ENCODE data around the gene VEGFC. TPM values are rescaled to one million over a fixed set of nuclear protein-coding genes. Genes with fewer than 3 reads are reported as not detected.
A peak's percentile ranks its signal among the peaks of the same experiment; 100 is the strongest.

Gene VEGFC
- total RNA-seq, 4 donors from 2014 or later: 3.8 to 31.5 (median 14.6) TPM

DNA sequence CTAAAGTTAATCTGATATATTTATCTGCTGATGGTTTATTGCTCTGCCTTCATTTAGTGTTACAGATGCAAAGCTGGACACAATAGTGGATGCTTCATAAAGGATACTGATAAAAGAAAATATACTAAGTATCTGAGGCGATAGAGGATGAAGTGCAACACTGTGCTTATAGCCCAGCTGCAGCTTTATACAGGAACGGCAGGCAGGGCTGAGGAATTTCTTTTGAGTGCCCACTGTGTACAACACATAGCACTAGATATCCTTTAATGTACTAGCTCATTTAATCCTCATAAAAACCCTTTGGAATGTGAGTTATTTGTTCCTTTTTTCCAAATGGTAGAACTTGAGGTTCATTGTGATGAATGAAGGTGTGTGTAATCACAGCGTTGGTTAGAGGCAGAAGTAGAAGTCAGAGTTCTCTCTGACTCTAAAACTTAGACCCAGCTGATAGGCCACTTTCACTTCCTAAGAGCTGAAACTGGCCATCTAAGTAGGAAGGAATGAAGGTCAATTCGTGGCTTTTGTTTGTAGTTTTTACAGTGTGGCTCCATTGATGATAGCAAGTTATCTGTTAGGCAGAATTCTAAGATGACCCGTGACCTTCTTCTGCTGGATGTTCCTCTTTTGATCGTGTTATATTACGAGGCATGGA is 138.0 kb downstream of the VEGFC start:
- no peak for DNase-seq
- no peaks in the 10 kb centered on the region for H3K9me3 ChIP-seq
- H3K27ac ChIP-seq: no peak overlapping the region
- H3K36me3 ChIP-seq: no peaks in the 10 kb centered on the region
- peaks cover 0 to 3% of the 10 kb centered on the region in 2 donors for H3K4me1 ChIP-seq
- H3K4me3 ChIP-seq: no peak overlapping the region
- no peak for TF ChIP-seq POLR2A (IDR thresholded peaks at IDR 0.05)
- no peak for TF ChIP-seq CTCF (IDR thresholded peaks at IDR 0.05)
- H3K27me3 ChIP-seq: no peaks in the 10 kb centered on the region
- intact Hi-C loops (cut with DNase I; ENCODE audit: low total_unique reads): no loop called here

DNA sequence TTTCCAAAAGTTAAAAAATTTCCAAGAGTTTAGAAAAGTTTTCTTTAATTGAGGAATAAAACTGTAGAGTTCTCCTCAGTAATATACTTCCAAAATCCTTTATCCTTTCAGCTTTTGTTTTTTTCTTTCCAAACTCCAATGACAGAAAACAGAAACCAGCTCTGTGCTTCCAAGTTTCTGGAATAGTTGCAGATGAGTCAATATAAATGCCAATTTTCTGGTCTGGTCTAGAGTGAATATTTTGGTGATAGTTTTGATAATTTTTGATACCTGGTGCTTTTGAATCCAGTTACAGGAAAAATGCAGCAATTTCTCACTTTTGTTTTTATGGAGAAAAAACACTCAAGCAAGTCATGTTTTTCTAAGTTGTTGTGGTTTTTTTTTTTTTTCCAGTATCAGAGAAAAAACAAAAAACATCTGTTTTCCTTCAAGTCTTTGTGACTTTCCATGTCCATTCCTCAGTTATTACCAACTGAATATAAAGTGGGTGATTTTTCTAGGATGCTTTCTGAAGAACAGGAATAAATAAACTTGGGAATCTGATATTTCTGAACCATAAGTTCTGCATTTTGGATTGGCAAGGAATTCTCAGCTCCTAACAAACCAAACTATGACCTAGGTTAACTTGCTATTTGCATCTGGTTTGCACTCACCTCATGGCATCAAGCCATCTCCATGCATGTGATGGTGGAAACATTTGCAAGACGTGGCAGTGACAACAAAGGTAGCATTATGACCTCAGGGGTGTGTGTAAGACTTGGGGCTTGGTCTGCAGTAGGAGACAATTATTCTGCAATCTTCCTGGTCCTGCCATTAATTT is 139.1 kb downstream of the VEGFC start:
- intact Hi-C loops (cut with DNase I; ENCODE audit: low total_unique reads): no loop called here
- H3K27me3 ChIP-seq: no peaks in the 10 kb centered on the region
- H3K4me1 ChIP-seq: peaks cover 0 to 3% of the 10 kb centered on the region in 2 donors
- H3K9me3 ChIP-seq: no peaks in the 10 kb centered on the region
- peak overlapping the region in 1 of 2 donors; percentile 39 for H3K27ac ChIP-seq
- TF ChIP-seq CTCF (IDR thresholded peaks at IDR 0.05): no peak
- TF ChIP-seq POLR2A (IDR thresholded peaks at IDR 0.05): no peak
- no peak for DNase-seq
- H3K36me3 ChIP-seq: no peaks in the 10 kb centered on the region
- no peak overlapping the region for H3K4me3 ChIP-seq

DNA sequence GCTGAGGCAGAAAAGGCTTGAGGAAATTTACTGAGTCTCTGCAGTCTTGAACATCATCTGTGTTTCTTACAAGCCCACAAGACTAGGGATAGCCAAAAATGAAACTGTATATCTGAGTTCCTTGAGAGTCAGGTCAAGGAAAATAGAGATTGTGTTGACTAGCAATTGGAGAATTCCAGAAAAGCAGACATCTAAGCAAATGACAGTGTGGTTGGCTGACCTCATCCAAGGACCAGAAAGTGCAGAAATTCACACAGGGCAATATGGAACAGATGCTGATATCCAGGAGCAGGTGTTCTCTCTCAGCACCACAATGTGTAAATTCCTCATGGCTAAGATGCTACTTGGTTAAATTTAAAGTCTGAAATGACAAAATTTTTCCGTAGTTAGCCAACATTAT is 146.4 kb downstream of the VEGFC start:
- H3K4me1 ChIP-seq: no peaks in the 10 kb centered on the region
- intact Hi-C loops (cut with DNase I; ENCODE audit: low total_unique reads): no loop called here

DNA sequence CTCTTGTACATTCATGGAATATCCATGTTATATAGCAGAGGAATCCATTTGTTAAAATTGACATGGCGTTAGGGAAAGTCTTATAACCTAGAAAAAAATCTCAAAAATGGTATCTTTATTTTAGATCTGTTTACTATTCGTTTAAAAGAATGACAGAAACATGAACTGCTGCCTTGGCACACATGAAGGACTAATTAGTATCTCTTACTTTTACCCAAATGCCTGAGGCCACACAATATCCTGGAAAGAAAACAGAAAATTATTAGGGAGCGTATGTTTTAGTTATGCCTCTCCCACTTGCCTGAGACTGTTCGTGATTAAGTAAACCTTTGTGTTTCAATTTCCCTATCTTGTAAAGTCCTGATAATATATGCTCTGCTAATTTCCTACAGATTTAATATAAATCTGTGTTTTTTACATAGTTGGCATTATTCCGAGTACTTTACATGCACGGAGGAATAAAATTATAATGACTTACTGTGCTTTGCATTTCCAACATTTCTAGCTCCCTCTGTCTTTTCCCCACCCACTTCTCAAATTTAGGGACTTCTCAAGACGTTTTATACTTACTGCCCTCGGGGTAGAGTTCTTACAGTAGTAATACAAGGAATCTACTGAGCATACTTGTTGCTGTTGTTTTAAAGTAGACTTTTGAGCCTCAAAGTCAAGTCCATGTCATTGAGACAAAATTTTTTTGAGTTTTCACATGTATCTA is 147.3 kb downstream of the VEGFC start:
- Histone ChIP-seq H3K4me3 (no peak overlapping the region), H3K4me1 (no peaks in the 10 kb centered on the region), H3K36me3 (no peaks in the 10 kb centered on the region), H3K9me3 (no peaks in the 10 kb centered on the region), H3K27me3 (no peaks in the 10 kb centered on the region), H3K27ac (no peak overlapping the region)
- no peak for TF ChIP-seq POLR2A (IDR thresholded peaks at IDR 0.05)
- no peak for TF ChIP-seq CTCF (IDR thresholded peaks at IDR 0.05)
- no peak for DNase-seq
- intact Hi-C loops (cut with DNase I; ENCODE audit: low total_unique reads): no loop called here

More for the DNA sequence above, 146.4 kb downstream of the VEGFC start:
- Histone ChIP-seq H3K4me3 (no peak overlapping the region), H3K27me3 (no peaks in the 10 kb centered on the region), H3K36me3 (no peaks in the 10 kb centered on the region), H3K9me3 (no peaks in the 10 kb centered on the region), H3K27ac (no peak overlapping the region)
- no peak for TF ChIP-seq CTCF (IDR thresholded peaks at IDR 0.05)
- no peak for TF ChIP-seq POLR2A (IDR thresholded peaks at IDR 0.05)
- no peak for DNase-seq

- H3K36me3 ChIP-seq: no peaks in the 10 kb centered on the region
- intact Hi-C loops (cut with DNase I; ENCODE audit: low total_unique reads): no loop called here
- no peak overlapping the region for H3K4me3 ChIP-seq
- no peaks in the 10 kb centered on the region for H3K27me3 ChIP-seq
- no peak for DNase-seq
- H3K27ac ChIP-seq: no peak overlapping the region
- H3K9me3 ChIP-seq: no peaks in the 10 kb centered on the region
- TF ChIP-seq CTCF (IDR thresholded peaks at IDR 0.05): no peak
- no peak for TF ChIP-seq POLR2A (IDR thresholded peaks at IDR 0.05)
- no peaks in the 10 kb centered on the region for H3K4me1 ChIP-seq
These were observed 150.2 kb downstream of the VEGFC start for GRCh38 chr4:176642472-176642871.

Data from uterus (tissue), 4 donors.